A673 (cell line): Measurements from ENCODE around the gene TMED6.

Source experiments
- CTCF ChIP-seq: fragments of 300-800, 200-600 bp; sonication (generic); conservative IDR thresholded peaks from 2 replicates; pipeline ENCODE4 v1.5.1; 2017; ENCODE audit warnings: low read depth, mild to moderate bottlenecking, antibody characterized with exemption, low read length, moderate library complexity, mixed read lengths
- EZH2 ChIP-seq: fragments of 200-600 bp; sonication (generic); IDR thresholded peaks from 2 replicates; pipeline ENCODE4 v1.6.1; 2017; ENCODE audit warnings: borderline replicate concordance, low read depth, mild to moderate bottlenecking, mixed read lengths, antibody characterized with exemption, low read length; ENCODE audit not compliant: poor library complexity, severe bottlenecking

- no peak for TF ChIP-seq EZH2
- TF ChIP-seq CTCF: no peak
Observed at GRCh38 chr16:69386596-69386995, 35.0 kb upstream of the TMED6 start.
